BJ (cell line): ENCODE data around the gene ELOVL6. TPM values are rescaled to one million over a fixed set of nuclear protein-coding genes. Genes with fewer than 3 reads are reported as not detected.
"Not testable (repeated sequence)": the region's sequence is repeated elsewhere in the genome, so short reads cannot be mapped to it uniquely, and the experiment has no call there.

Experiments used
- CTCF ChIA-PET: fragments of 350-600 bp; formaldehyde crosslinking; extraction: SDS; loops from one replicate; lab custom pipeline; 2021; ENCODE audit warnings: antibody characterized with exemption, inconsistent platforms; lab: Yijun Ruan, JAX
- POLR2A ChIA-PET: fragments of 300-600 bp; sonication (Branson Sonifier 250); formaldehyde crosslinking; extraction: SDS; loops from one replicate; lab custom pipeline; 2021; ENCODE audit warnings: antibody characterized with exemption; lab: Charles Lee
- DNase-seq: peaks from one replicate; pipeline ENCODE4 v3.0.0-alpha.2; 2011; ENCODE audit warnings: low read depth
- H3K27me3 ChIP-seq: 2 replicates; pipeline ENCODE4 v1.6.0; 2011; ENCODE audit warnings: low read length; ENCODE audit not compliant: control insufficient read depth, insufficient read depth
- H3K36me3 ChIP-seq: 2 replicates; pipeline ENCODE4 v1.5.1; 2011; ENCODE audit warnings: low read length; ENCODE audit not compliant: control insufficient read depth, insufficient read depth
- H3K4me3 ChIP-seq: 2 replicates; pipeline ENCODE4 v1.5.1; 2011; ENCODE audit warnings: low read depth, mild to moderate bottlenecking, control low read depth, low read length
- CTCF ChIP-seq: IDR thresholded peaks from 2 replicates; pipeline ENCODE4 v1.5.1; 2011; ENCODE audit warnings: low read depth, mild to moderate bottlenecking, control low read depth, inconsistent platforms, low read length, moderate library complexity; ENCODE audit not compliant: insufficient read depth
- polyA minus RNA-seq: library from RNA; depleted of rRNA, polyadenylated mRNA; stranded (reverse); fragments of >200 nt; gene quantifications from 2 replicates; pipeline ENCODE4 v1.2.3, GENCODE V29; 2011; rRNA and poly(A)+ RNA removed
- polyA plus RNA-seq: library from polyadenylated mRNA; depleted of rRNA; stranded (reverse); fragments of >200 nt; gene quantifications from 2 replicates; pipeline ENCODE4 v1.2.3, GENCODE V29; 2011; rRNA removed

ELOVL6 gene
- polyA plus RNA-seq: 7.6 and 11.8 TPM in 2 replicates
- 4.9 and 5.6 TPM in 2 replicates for polyA minus RNA-seq

GRCh38 chr4:110198435-110199416 is at the start of gene ELOVL6:
Gene ELOVL6 (minus strand): TSS chr4:110198615. CDS start chr4:110198335, 280 bp downstream.
- POLR2A ChIA-PET: interaction anchor here (0.6 kb wide), 1 partner anchor 16 kb away, joined by 5 read pairs; no protein-coding TSS in a partner anchor
- no peak for DNase-seq
- Histone ChIP-seq H3K36me3 (no peaks in the 10 kb centered on the region), H3K4me3 (peak within 1 kb of the TSS; percentile 80), H3K27me3 (no peaks in the 10 kb centered on the region)
- CTCF ChIA-PET: interaction anchor here (0.6 to 1.7 kb wide), 10 partner anchors 10 to 310 kb away, joined by 3 to 8 read pairs (median 4); no protein-coding TSS in a partner anchor
- TF ChIP-seq CTCF: no peak

GRCh38 chr4:110248100-110248499 is 49.7 kb upstream of the ELOVL6 start:
- no peak for DNase-seq
- CTCF ChIA-PET: interaction anchor here (0.6 kb wide), 1 partner anchor 249 kb away, joined by 3 read pairs; no protein-coding TSS in a partner anchor
- Histone ChIP-seq H3K36me3 (no peaks in the 10 kb centered on the region), H3K4me3 (no peak overlapping the region), H3K27me3 (no peaks in the 10 kb centered on the region)
- POLR2A ChIA-PET: no interaction called here
- TF ChIP-seq CTCF: no peak

- DNase-seq: no peak
- ChIA-PET CTCF (no interaction called here), POLR2A (no interaction called here)
- no peak overlapping the region for H3K4me3 ChIP-seq
- H3K27me3 ChIP-seq: no peaks in the 10 kb centered on the region
- H3K36me3 ChIP-seq: no peaks in the 10 kb centered on the region
- TF ChIP-seq CTCF: no peak
These were observed 49.2 kb upstream of the ELOVL6 start for GRCh38 chr4:110247591-110247990.

GRCh38 chr4:110245577-110245976 is 47.2 kb upstream of the ELOVL6 start:
- no peaks in the 10 kb centered on the region for H3K27me3 ChIP-seq
- no peak for DNase-seq
- CTCF ChIA-PET: interaction anchor here (0.7 to 1.3 kb wide), 2 partner anchors 13 to 19 kb away, joined by 3 to 4 read pairs; no protein-coding TSS in a partner anchor
- no peaks in the 10 kb centered on the region for H3K36me3 ChIP-seq
- TF ChIP-seq CTCF: no peak
- no peak overlapping the region for H3K4me3 ChIP-seq
- POLR2A ChIA-PET: no interaction called here

- no peaks in the 10 kb centered on the region for H3K27me3 ChIP-seq
- no peak for DNase-seq
- ChIA-PET POLR2A (no interaction called here), CTCF (interaction anchor here (0.7 kb wide), 1 partner anchor 57 kb away, joined by 3 read pairs; no protein-coding TSS in a partner anchor)
- no peak for TF ChIP-seq CTCF
- no peaks in the 10 kb centered on the region for H3K36me3 ChIP-seq
- no peak overlapping the region for H3K4me3 ChIP-seq
These were observed 37.9 kb upstream of the ELOVL6 start for GRCh38 chr4:110236324-110236723.

GRCh38 chr4:110233581-110233980 is 35.2 kb upstream of the ELOVL6 start:
- POLR2A ChIA-PET: not testable (repeated sequence)
- CTCF ChIA-PET: interaction anchor here (1.4 kb wide), 1 partner anchor 12 kb away, joined by 3 read pairs; no protein-coding TSS in a partner anchor

More at GRCh38 chr4:110233581-110233980, 35.2 kb upstream of the ELOVL6 start:
- not testable (repeated sequence) for H3K36me3 ChIP-seq, H3K4me3 ChIP-seq, DNase-seq, H3K27me3 ChIP-seq
